ENCODE measurements around the gene DEDD2.

- TF ChIP-seq, protein P1, sequence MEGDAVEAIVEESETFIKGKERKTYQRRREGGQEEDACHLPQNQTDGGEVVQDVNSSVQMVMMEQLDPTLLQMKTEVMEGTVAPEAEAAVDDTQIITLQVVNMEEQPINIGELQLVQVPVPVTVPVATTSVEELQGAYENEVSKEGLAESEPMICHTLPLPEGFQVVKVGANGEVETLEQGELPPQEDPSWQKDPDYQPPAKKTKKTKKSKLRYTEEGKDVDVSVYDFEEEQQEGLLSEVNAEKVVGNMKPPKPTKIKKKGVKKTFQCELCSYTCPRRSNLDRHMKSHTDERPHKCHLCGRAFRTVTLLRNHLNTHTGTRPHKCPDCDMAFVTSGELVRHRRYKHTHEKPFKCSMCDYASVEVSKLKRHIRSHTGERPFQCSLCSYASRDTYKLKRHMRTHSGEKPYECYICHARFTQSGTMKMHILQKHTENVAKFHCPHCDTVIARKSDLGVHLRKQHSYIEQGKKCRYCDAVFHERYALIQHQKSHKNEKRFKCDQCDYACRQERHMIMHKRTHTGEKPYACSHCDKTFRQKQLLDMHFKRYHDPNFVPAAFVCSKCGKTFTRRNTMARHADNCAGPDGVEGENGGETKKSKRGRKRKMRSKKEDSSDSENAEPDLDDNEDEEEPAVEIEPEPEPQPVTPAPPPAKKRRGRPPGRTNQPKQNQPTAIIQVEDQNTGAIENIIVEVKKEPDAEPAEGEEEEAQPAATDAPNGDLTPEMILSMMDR (IDR thresholded peaks at IDR 0.05), result no peak
- no peak for TF ChIP-seq POLR2A (IDR thresholded peaks at IDR 0.05)
Measured at GRCh38 chr19:42220751-42221097, 3.2 kb upstream of the DEDD2 start.
